Muscle layer of colon (tissue), 2 donors: ENCODE results near the gene CHD6.
A peak's percentile ranks its signal among the peaks of the same experiment; 100 is the strongest.

Experiments used
- H3K27ac ChIP-seq: one replicate; pipeline ENCODE4 v1.7.0; 2013; ENCODE audit warnings: low read depth, mild to moderate bottlenecking, low read length, moderate library complexity
- H3K27me3 ChIP-seq, 2 donors: one replicate each; pipeline ENCODE4 v1.7.0; 2013; ENCODE audit warnings: low read length in 2 of 2, mild to moderate bottlenecking in 2 of 2; ENCODE audit not compliant: insufficient read depth in 2 of 2, control insufficient read depth in 1 of 2
- H3K36me3 ChIP-seq: one replicate; pipeline ENCODE4 v1.7.0; 2013; ENCODE audit warnings: mild to moderate bottlenecking, low read length; ENCODE audit not compliant: insufficient read depth
- H3K4me1 ChIP-seq: one replicate; pipeline ENCODE4 v1.7.0; 2013; ENCODE audit warnings: mild to moderate bottlenecking, low read length; ENCODE audit not compliant: insufficient read depth
- H3K4me3 ChIP-seq, 2 donors: one replicate each; pipeline ENCODE4 v1.7.0; 2013; ENCODE audit warnings: low read length in 2 of 2, low read depth in 1 of 2, mild to moderate bottlenecking in 1 of 2, moderate library complexity in 1 of 2
- H3K9ac ChIP-seq: one replicate; pipeline ENCODE4 v1.7.0; 2013; ENCODE audit warnings: low read length
- H3K9me3 ChIP-seq: one replicate; pipeline ENCODE4 v1.7.0; 2013; ENCODE audit warnings: mild to moderate bottlenecking, low read length
- donor health status: abdominal sarcoma.
- donor health status: Adenocarcinoma of cecum.

Gene CHD6

GRCh38 chr20:41617902-41618806 is at the start of gene CHD6:
Gene CHD6, minus strand, starts transcription at chr20:41618377. Its CDS starts 67,040 bp downstream, at chr20:41551337.
- no peaks in the 10 kb centered on the region for H3K9me3 ChIP-seq
- H3K4me1 ChIP-seq: peaks cover 35% of the 10 kb centered on the region
- H3K27me3 ChIP-seq: no peaks in the 10 kb centered on the region
- H3K4me3 ChIP-seq: peak within 1 kb of the TSS; percentile 87 to 91
- no peaks in the 10 kb centered on the region for H3K36me3 ChIP-seq
- peak within 1 kb of the TSS; percentile 64 for H3K27ac ChIP-seq
- peak within 1 kb of the TSS; percentile 74 for H3K9ac ChIP-seq

GRCh38 chr20:41664584-41664983 is 46.4 kb upstream of the CHD6 start:
- Histone ChIP-seq H3K4me3 (no peak overlapping the region), H3K27me3 (no peaks in the 10 kb centered on the region), H3K36me3 (no peaks in the 10 kb centered on the region), H3K9me3 (no peaks in the 10 kb centered on the region), H3K27ac (no peak overlapping the region), H3K4me1 (no peaks in the 10 kb centered on the region), H3K9ac (no peak overlapping the region)

GRCh38 chr20:41657655-41658054 is 39.5 kb upstream of the CHD6 start:
- Histone ChIP-seq H3K27me3 (no peaks in the 10 kb centered on the region), H3K9ac (no peak overlapping the region), H3K4me1 (no peaks in the 10 kb centered on the region), H3K4me3 (no peak overlapping the region), H3K36me3 (no peaks in the 10 kb centered on the region), H3K9me3 (no peaks in the 10 kb centered on the region), H3K27ac (no peak overlapping the region)

GRCh38 chr20:41655962-41656618 is 37.9 kb upstream of the CHD6 start:
- no peaks in the 10 kb centered on the region for H3K27me3 ChIP-seq
- H3K27ac ChIP-seq: no peak overlapping the region
- no peaks in the 10 kb centered on the region for H3K36me3 ChIP-seq
- no peak overlapping the region for H3K9ac ChIP-seq
- H3K9me3 ChIP-seq: no peaks in the 10 kb centered on the region
- no peaks in the 10 kb centered on the region for H3K4me1 ChIP-seq
- no peak overlapping the region for H3K4me3 ChIP-seq

GRCh38 chr20:41654884-41655283 is 36.7 kb upstream of the CHD6 start:
- Histone ChIP-seq H3K27me3 (no peaks in the 10 kb centered on the region), H3K36me3 (no peaks in the 10 kb centered on the region), H3K27ac (no peak overlapping the region), H3K9ac (no peak overlapping the region), H3K4me1 (no peaks in the 10 kb centered on the region), H3K9me3 (no peaks in the 10 kb centered on the region), H3K4me3 (no peak overlapping the region)

GRCh38 chr20:41654292-41654691 is 36.1 kb upstream of the CHD6 start:
- no peaks in the 10 kb centered on the region for H3K36me3 ChIP-seq
- H3K27ac ChIP-seq: no peak overlapping the region
- H3K9ac ChIP-seq: no peak overlapping the region
- no peaks in the 10 kb centered on the region for H3K4me1 ChIP-seq
- H3K4me3 ChIP-seq: no peak overlapping the region
- H3K27me3 ChIP-seq: no peaks in the 10 kb centered on the region
- H3K9me3 ChIP-seq: no peaks in the 10 kb centered on the region

- H3K4me3 ChIP-seq: no peak overlapping the region
- no peaks in the 10 kb centered on the region for H3K36me3 ChIP-seq
- H3K27ac ChIP-seq: no peak overlapping the region
- no peaks in the 10 kb centered on the region for H3K4me1 ChIP-seq
- H3K9ac ChIP-seq: no peak overlapping the region
- no peaks in the 10 kb centered on the region for H3K27me3 ChIP-seq
- H3K9me3 ChIP-seq: no peaks in the 10 kb centered on the region
Measured at GRCh38 chr20:41650231-41650948, 32.2 kb upstream of the CHD6 start.

- Histone ChIP-seq H3K27ac (no peak overlapping the region), H3K4me1 (no peaks in the 10 kb centered on the region), H3K36me3 (no peaks in the 10 kb centered on the region), H3K4me3 (no peak overlapping the region), H3K9me3 (no peaks in the 10 kb centered on the region), H3K27me3 (no peaks in the 10 kb centered on the region), H3K9ac (no peak overlapping the region)
Measured at GRCh38 chr20:41649489-41649888, 31.3 kb upstream of the CHD6 start.

- H3K27ac ChIP-seq: no peak overlapping the region
- no peaks in the 10 kb centered on the region for H3K27me3 ChIP-seq
- H3K36me3 ChIP-seq: no peaks in the 10 kb centered on the region
- H3K4me1 ChIP-seq: no peaks in the 10 kb centered on the region
- no peak overlapping the region for H3K4me3 ChIP-seq
- no peak overlapping the region for H3K9ac ChIP-seq
- H3K9me3 ChIP-seq: no peaks in the 10 kb centered on the region
Measured at GRCh38 chr20:41645372-41645771, 27.2 kb upstream of the CHD6 start.

GRCh38 chr20:41643504-41643938 is 25.3 kb upstream of the CHD6 start:
- H3K27ac ChIP-seq: no peak overlapping the region
- H3K27me3 ChIP-seq: no peaks in the 10 kb centered on the region
- H3K4me1 ChIP-seq: no peaks in the 10 kb centered on the region
- H3K4me3 ChIP-seq: no peak overlapping the region
- H3K9me3 ChIP-seq: no peaks in the 10 kb centered on the region
- no peak overlapping the region for H3K9ac ChIP-seq
- H3K36me3 ChIP-seq: no peaks in the 10 kb centered on the region

GRCh38 chr20:41639630-41640029 is 21.5 kb upstream of the CHD6 start:
- Histone ChIP-seq H3K9me3 (no peaks in the 10 kb centered on the region), H3K4me1 (no peaks in the 10 kb centered on the region), H3K4me3 (no peak overlapping the region), H3K9ac (no peak overlapping the region), H3K27me3 (no peaks in the 10 kb centered on the region), H3K27ac (no peak overlapping the region), H3K36me3 (no peaks in the 10 kb centered on the region)
